GM12875 (cell line): ENCODE data around the gene FBXO48.
"Not testable (repeated sequence)": the region's sequence is repeated elsewhere in the genome, so short reads cannot be mapped to it uniquely, and the experiment has no call there.

ENCODE experiments used
- H3K4me3 ChIP-seq: one replicate; pipeline ENCODE4 v1.5.1; 2011; ENCODE audit warnings: low read depth, low read length, control low read depth
- TF ChIP-seq, protein P1 (sequence below): IDR thresholded peaks from 2 replicates; pipeline ENCODE4 v1.5.1; 2011; ENCODE audit warnings: low read depth, mild to moderate bottlenecking, control low read depth, inconsistent platforms, low read length, moderate library complexity, borderline replicate concordance; ENCODE audit not compliant: insufficient read depth

Gene FBXO48

GRCh38 chr2:68505603-68506159, 38.6 kb upstream of the FBXO48 start:
- H3K4me3 ChIP-seq: no peak overlapping the region
- TF ChIP-seq, protein P1, sequence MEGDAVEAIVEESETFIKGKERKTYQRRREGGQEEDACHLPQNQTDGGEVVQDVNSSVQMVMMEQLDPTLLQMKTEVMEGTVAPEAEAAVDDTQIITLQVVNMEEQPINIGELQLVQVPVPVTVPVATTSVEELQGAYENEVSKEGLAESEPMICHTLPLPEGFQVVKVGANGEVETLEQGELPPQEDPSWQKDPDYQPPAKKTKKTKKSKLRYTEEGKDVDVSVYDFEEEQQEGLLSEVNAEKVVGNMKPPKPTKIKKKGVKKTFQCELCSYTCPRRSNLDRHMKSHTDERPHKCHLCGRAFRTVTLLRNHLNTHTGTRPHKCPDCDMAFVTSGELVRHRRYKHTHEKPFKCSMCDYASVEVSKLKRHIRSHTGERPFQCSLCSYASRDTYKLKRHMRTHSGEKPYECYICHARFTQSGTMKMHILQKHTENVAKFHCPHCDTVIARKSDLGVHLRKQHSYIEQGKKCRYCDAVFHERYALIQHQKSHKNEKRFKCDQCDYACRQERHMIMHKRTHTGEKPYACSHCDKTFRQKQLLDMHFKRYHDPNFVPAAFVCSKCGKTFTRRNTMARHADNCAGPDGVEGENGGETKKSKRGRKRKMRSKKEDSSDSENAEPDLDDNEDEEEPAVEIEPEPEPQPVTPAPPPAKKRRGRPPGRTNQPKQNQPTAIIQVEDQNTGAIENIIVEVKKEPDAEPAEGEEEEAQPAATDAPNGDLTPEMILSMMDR: no peak

DNA sequence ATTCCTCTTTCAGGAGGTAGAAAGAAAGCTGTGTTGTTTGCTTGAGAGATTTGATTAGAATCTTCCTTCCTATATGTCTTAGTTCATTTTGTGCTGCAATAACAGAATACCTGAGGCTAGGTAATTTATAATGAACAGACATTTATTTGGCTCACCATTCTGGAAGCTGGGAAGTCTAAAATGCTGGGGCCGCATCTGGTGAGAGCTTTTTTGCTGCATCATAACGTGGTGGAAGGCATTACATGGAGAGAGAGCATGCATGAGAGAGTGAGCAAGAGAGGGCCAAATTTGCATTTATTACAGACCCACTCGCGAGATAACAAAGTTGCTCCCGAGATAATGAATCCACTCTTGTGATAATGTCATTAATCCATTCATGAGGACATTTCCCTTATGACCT, 34.7 kb upstream of the FBXO48 start:
- TF ChIP-seq, protein P1: no peak

DNA sequence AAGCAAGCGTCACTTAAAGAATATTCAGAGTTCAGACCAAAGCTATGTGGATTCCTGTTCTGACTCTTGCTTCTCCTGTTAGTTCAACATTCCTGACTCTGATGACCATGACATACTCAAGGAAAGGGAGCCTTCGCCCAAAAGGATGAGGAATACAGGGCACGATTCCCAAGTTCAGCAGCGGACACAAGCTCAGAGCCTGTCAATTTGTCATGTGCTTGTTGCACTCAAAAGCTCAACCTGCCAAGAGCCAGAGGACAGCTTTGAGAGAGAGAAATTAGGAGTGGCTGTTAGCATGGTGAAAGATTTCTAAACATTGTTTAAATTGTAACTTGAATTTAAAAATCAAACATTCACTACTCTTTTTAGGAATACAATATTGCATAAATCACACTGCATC, 33.6 kb upstream of the FBXO48 start:
- no peak overlapping the region for H3K4me3 ChIP-seq
- TF ChIP-seq, protein P1: no peak

More for the DNA sequence above, 34.7 kb upstream of the FBXO48 start:
- no peak overlapping the region for H3K4me3 ChIP-seq

DNA sequence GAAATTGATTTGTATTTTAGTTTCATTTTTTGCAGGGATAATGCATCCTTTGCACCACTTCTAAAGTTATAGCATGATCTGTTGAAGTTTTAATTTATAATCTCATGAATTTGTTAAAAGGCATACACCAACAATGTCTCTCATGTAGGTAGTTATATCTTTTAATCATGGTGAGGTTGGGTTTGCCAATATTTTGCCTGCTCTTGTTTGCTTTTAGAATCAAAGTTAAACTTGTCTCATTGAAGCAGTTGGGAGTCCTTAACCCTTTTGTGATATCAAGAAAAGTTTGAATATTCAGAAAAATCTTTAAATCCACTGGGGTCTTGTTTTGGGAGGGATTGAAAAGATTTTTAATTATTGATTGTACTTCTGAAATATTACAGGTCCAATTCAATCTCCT, 32.0 kb upstream of the FBXO48 start:
- no peak overlapping the region for H3K4me3 ChIP-seq
- TF ChIP-seq, protein P1: no peak

- TF ChIP-seq, protein P1: no peak
Observed at GRCh38 chr2:68491582-68491981, 24.5 kb upstream of the FBXO48 start.

GRCh38 chr2:68489282-68489681, 22.2 kb upstream of the FBXO48 start:
- H3K4me3 ChIP-seq: no peak overlapping the region
- TF ChIP-seq, protein P1: no peak

More at GRCh38 chr2:68491582-68491981, 24.5 kb upstream of the FBXO48 start:
- H3K4me3 ChIP-seq: no peak overlapping the region

DNA sequence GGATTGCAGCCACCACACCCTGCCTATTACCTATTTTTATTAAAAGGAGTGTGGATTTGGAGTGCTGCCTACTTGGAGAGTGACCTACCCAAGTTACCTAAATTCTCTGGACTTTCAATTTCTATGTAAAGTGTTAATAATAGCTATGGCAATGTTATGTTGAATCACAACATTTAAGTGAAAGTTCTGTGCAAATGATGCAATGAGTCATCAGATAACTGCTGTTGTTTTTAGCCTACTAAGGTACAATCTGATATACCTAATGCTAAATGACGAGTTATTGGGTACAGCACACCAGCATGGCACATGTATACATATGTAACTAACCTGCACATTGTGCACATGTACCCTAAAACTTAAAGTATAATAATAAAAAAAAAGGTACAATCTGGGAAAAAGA, 21.5 kb upstream of the FBXO48 start:
- not testable (repeated sequence) for H3K4me3 ChIP-seq
